ENCODE data around the gene HMX2.

The HMX2 gene

GRCh38 chr10:123147635-123148413 lies at the start of gene HMX2:
TSS of gene HMX2 (plus strand) at chr10:123148136. CDS start at chr10:123148379, 243 bp downstream.
- DNase-seq, result no peak

GRCh38 chr10:123100030-123100762 lies 47.7 kb upstream of the HMX2 start:
- no peak for DNase-seq

GRCh38 chr10:123101872-123102271 lies 46.1 kb upstream of the HMX2 start:
- no peak for DNase-seq

GRCh38 chr10:123102673-123103072 lies 45.3 kb upstream of the HMX2 start:
- no peak for DNase-seq

- no peak for DNase-seq
Measured at GRCh38 chr10:123103944-123104343, 44.0 kb upstream of the HMX2 start.

- no peak for DNase-seq
Measured at GRCh38 chr10:123109466-123109865, 38.5 kb upstream of the HMX2 start.

- no peak for DNase-seq
Measured at GRCh38 chr10:123117644-123118417, 30.1 kb upstream of the HMX2 start.

- DNase-seq, result no peak
Measured at GRCh38 chr10:123119081-123119480, 28.9 kb upstream of the HMX2 start.

- DNase-seq, result no peak
Measured at GRCh38 chr10:123126246-123126645, 21.7 kb upstream of the HMX2 start.

GRCh38 chr10:123129618-123130271 lies 18.2 kb upstream of the HMX2 start:
- DNase-seq, result no peak

- DNase-seq, result no peak
Measured at GRCh38 chr10:123132576-123133477, 15.1 kb upstream of the HMX2 start.

- no peak for DNase-seq
Measured at GRCh38 chr10:123133541-123134342, 14.2 kb upstream of the HMX2 start.

GRCh38 chr10:123134343-123134914 lies 13.5 kb upstream of the HMX2 start:
- no peak for DNase-seq

- no peak for DNase-seq
Measured at GRCh38 chr10:123134915-123135414, 13.0 kb upstream of the HMX2 start.

- no peak for DNase-seq
Measured at GRCh38 chr10:123135415-123136141, 12.4 kb upstream of the HMX2 start, which contains the start of gene HMX3. TSS of gene HMX3 (plus strand) at chr10:123135970. CDS start at chr10:123136051, 81 bp downstream.

- DNase-seq, result no peak
Measured at GRCh38 chr10:123136221-123136805, 11.6 kb upstream of the HMX2 start.

- no peak for DNase-seq
Measured at GRCh38 chr10:123136806-123137642, 10.9 kb upstream of the HMX2 start.

- DNase-seq, result no peak
Measured at GRCh38 chr10:123139165-123139520, 8.8 kb upstream of the HMX2 start.
